GM23338 (cell line): Measurements from ENCODE around the gene EVC. TPM values are rescaled to one million over a fixed set of nuclear protein-coding genes. Genes with fewer than 3 reads are reported as not detected.

Experiments
- ATAC-seq: fragments of 200-7000 bp; cut with Tn5 transposase; 3 replicates; pipeline ENCODE4 v1.9.1; 2020
- DNase-seq: peaks from one replicate; pipeline ENCODE4 v3.0.0-alpha.2; 2015; ENCODE audit warnings: low spot score
- H2AFZ ChIP-seq: fragments of 200-600 bp; sonication (generic); 2 replicates; pipeline ENCODE4 v1.8.0; 2016; ENCODE audit warnings: antibody characterized with exemption, mild to moderate bottlenecking, moderate library complexity
- H3F3A ChIP-seq: fragments of 200-600 bp; sonication (generic); replicated peaks from 2 replicates; pipeline ENCODE4 v1.8.0; 2017; ENCODE audit warnings: antibody characterized with exemption, mixed run types, low read depth
- H3K27ac ChIP-seq: fragments of 200-600 bp; sonication (generic); 2 replicates; pipeline ENCODE4 v1.6.1; 2016; ENCODE audit warnings: low read depth
- H3K27me3 ChIP-seq: fragments of 200-600 bp; sonication (generic); 2 replicates; pipeline ENCODE4 v1.8.0; 2016; ENCODE audit warnings: mild to moderate bottlenecking, mixed run types, moderate library complexity; ENCODE audit not compliant: insufficient read depth
- H3K36me3 ChIP-seq: fragments of 200-600 bp; sonication (generic); 2 replicates; pipeline ENCODE4 v1.8.0; 2016; ENCODE audit warnings: mild to moderate bottlenecking; ENCODE audit not compliant: insufficient read depth
- H3K4me1 ChIP-seq: fragments of 200-600 bp; sonication (generic); 2 replicates; pipeline ENCODE4 v1.8.0; 2016; ENCODE audit warnings: mild to moderate bottlenecking, moderate library complexity; ENCODE audit not compliant: insufficient read depth
- H3K4me2 ChIP-seq: fragments of 200-600 bp; sonication (generic); 2 replicates; pipeline ENCODE4 v1.7.1; 2017; ENCODE audit warnings: mixed run types
- H3K4me3 ChIP-seq: fragments of 200-600 bp; sonication (generic); 2 replicates; pipeline ENCODE4 v1.6.1; 2016; ENCODE audit warnings: mixed run types
- H3K79me2 ChIP-seq: fragments of 200-600 bp; sonication (generic); replicated peaks from 2 replicates; pipeline ENCODE4 v1.8.0; 2017; ENCODE audit warnings: mild to moderate bottlenecking; ENCODE audit not compliant: insufficient read depth
- H3K9me2 ChIP-seq: fragments of 200-600 bp; sonication (generic); 2 replicates; pipeline ENCODE4 v1.8.0; 2017; ENCODE audit not compliant: insufficient read depth
- H4K20me1 ChIP-seq: fragments of 200-600 bp; sonication (generic); replicated peaks from 2 replicates; pipeline ENCODE4 v1.8.0; 2017; ENCODE audit warnings: mild to moderate bottlenecking; ENCODE audit not compliant: insufficient read depth
- H3K27ac Mint-ChIP-seq: 2 replicates; pipeline ENCODE4 v1.8.0; 2020; ENCODE audit warnings: inconsistent platforms, mild to moderate bottlenecking, moderate library complexity, mixed read lengths
- H3K27me3 Mint-ChIP-seq: 3 replicates; pipeline ENCODE4 v1.8.0; 2022; ENCODE audit warnings: low read depth, mild to moderate bottlenecking, moderate library complexity, mixed read lengths, inconsistent platforms; ENCODE audit not compliant: insufficient read depth, poor library complexity
- H3K36me3 Mint-ChIP-seq: 3 replicates; pipeline ENCODE4 v1.8.0; 2021; ENCODE audit warnings: low read depth, mild to moderate bottlenecking, inconsistent platforms, moderate library complexity, mixed read lengths
- H3K4me1 Mint-ChIP-seq: 3 replicates; pipeline ENCODE4 v1.8.0; 2020; ENCODE audit warnings: mild to moderate bottlenecking, inconsistent platforms, mixed read lengths
- H3K4me3 Mint-ChIP-seq: 3 replicates; pipeline ENCODE4 v1.8.0; 2021; ENCODE audit warnings: moderate library complexity, mild to moderate bottlenecking, inconsistent platforms, mixed read lengths
- H3K9me3 Mint-ChIP-seq: 3 replicates; pipeline ENCODE4 v1.8.0; 2020; ENCODE audit warnings: moderate library complexity, mild to moderate bottlenecking, inconsistent platforms, mixed read lengths
- CREB1 ChIP-seq: fragments of 250-450 bp; sonication (Bioruptor Pico); IDR thresholded peaks from 2 replicates; pipeline ENCODE4 v1.5.0; 2020; ENCODE audit warnings: low read depth, mild to moderate bottlenecking, moderate library complexity
- EZH2 ChIP-seq: fragments of 200-600 bp; sonication (generic); IDR thresholded peaks from one replicate; pipeline ENCODE4 v1.8.0; 2017; ENCODE audit warnings: antibody characterized with exemption, mild to moderate bottlenecking, low read depth; ENCODE audit not compliant: unreplicated experiment
- EZH2phosphoT487 ChIP-seq: fragments of 200-600 bp; sonication (generic); IDR thresholded peaks from one replicate; pipeline ENCODE4 v1.8.1; 2018; ENCODE audit warnings: antibody characterized with exemption; ENCODE audit not compliant: unreplicated experiment
- JUNB ChIP-seq: IDR thresholded peaks from one replicate; pipeline ENCODE4 v1.6.1; 2016; ENCODE audit warnings: antibody characterized with exemption; ENCODE audit not compliant: unreplicated experiment
- NANOG ChIP-seq: IDR thresholded peaks from 2 replicates; pipeline ENCODE4 v1.6.1; 2016; ENCODE audit warnings: antibody characterized with exemption, borderline replicate concordance
- POLR2AphosphoS5 ChIP-seq: IDR thresholded peaks from 2 replicates; pipeline ENCODE4 v1.6.1; 2016; ENCODE audit warnings: antibody characterized with exemption, low read depth
- STAT1 ChIP-seq: IDR thresholded peaks from one replicate; pipeline ENCODE4 v1.6.1; 2016; ENCODE audit warnings: antibody characterized with exemption; ENCODE audit not compliant: unreplicated experiment
- ZNF114 ChIP-seq: fragments of 250-450 bp; sonication (Bioruptor Pico); IDR thresholded peaks from 2 replicates; pipeline ENCODE4 v1.5.0; 2020; ENCODE audit warnings: mild to moderate bottlenecking, moderate library complexity
- polyA plus RNA-seq: library from polyadenylated mRNA; unstranded; fragments of >200 nt; fragmentation: Nextera tagmentation; extraction: Ambion mirVana; gene quantifications from 2 replicates; pipeline ENCODE4 v1.2.1, GENCODE V29; 2016
- total RNA-seq: library from RNA; depleted of rRNA; stranded (reverse); fragments of >200 nt; shearing (Covaris generic); gene quantifications from 2 replicates; pipeline ENCODE4 v1.2.3, GENCODE V29; 2014
- TF ChIP-seq, protein P1 (sequence below): IDR thresholded peaks from 2 replicates; pipeline ENCODE4 v1.6.1; 2016; ENCODE audit warnings: antibody characterized with exemption

The EVC gene
- total and polyA plus RNA-seq, 2 experiments from 2014 or later: 1.7 to 12.8 TPM

DNA sequence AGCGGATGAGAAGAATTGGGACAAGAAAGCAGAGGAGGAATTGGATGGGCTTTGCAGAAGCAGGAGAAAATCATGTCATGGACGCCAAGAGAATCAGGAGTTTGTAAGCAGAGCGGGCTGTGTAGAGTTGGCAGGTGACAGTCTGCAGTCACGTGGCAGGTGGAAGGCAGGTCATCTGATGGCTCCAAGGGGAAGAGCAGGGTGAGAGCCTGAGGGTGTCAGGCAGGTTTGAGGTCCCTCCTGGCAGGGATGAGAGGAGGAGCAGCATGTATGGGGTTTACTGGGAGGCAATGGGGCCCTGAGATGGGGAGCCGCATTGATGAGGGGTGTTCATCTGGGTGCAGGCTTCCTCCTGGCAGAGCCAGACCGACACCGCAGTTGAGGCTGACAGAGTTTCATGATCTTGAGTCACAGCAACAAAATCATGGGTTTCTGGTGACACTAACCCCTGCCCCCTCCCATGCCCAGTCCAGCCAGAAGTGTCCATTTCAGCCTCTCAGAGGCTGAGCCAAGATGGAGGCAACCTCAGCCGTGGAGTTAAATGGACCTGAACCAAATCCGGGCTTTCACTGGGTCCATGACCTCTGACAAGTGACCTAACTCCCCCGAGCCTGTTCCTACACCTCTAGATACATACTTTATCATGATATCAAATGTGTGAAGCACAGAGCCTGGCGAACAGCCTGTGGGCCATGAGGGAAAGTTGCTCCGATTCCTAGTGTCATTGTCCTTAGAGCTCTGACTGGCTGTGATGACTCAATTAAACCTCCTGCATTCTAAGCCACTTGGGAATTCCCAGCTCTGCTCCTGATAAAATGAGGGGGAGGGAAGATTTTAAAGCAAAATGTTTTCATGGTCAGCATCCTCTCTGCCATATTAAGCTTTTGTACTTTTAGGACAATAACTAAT is 36.1 kb downstream of the EVC start:
- Histone ChIP-seq H3K27ac (no peak overlapping the region), H3K79me2 (no peaks in the 10 kb centered on the region), H2AFZ (no peak overlapping the region), H3K9me2 (0 out of 2 replicates have a peak, but pooled peaks cover 7% of the 10 kb centered on the region), H4K20me1 (no peaks in the 10 kb centered on the region), H3K4me3 (no peak overlapping the region), H3K27me3 (no peaks in the 10 kb centered on the region), H3K4me2 (no peak overlapping the region), H3K36me3 (peaks cover 13% of the 10 kb centered on the region), H3K4me1 (peaks cover 13% of the 10 kb centered on the region), H3F3A (no peaks in the 10 kb centered on the region)
- peaks cover 21% of the 10 kb centered on the region for H3K4me1 Mint-ChIP-seq
- no peak for TF ChIP-seq CREB1 (CRISPR knock-in tag)
- no peak for TF ChIP-seq STAT1
- TF ChIP-seq EZH2: no peak
- TF ChIP-seq, protein P1, sequence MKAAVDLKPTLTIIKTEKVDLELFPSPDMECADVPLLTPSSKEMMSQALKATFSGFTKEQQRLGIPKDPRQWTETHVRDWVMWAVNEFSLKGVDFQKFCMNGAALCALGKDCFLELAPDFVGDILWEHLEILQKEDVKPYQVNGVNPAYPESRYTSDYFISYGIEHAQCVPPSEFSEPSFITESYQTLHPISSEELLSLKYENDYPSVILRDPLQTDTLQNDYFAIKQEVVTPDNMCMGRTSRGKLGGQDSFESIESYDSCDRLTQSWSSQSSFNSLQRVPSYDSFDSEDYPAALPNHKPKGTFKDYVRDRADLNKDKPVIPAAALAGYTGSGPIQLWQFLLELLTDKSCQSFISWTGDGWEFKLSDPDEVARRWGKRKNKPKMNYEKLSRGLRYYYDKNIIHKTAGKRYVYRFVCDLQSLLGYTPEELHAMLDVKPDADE: no peak
- no peak for TF ChIP-seq JUNB
- TF ChIP-seq POLR2AphosphoS5: no peak
- TF ChIP-seq ZNF114 (CRISPR knock-in tag): no peak
- DNase-seq: no peak
- H3K27me3 Mint-ChIP-seq: peaks cover 14% of the 10 kb centered on the region
- H3K27ac Mint-ChIP-seq: no peak overlapping the region
- ATAC-seq: no peak
- H3K9me3 Mint-ChIP-seq: no peaks in the 10 kb centered on the region
- no peak overlapping the region for H3K4me3 Mint-ChIP-seq
- peaks cover 33% of the 10 kb centered on the region for H3K36me3 Mint-ChIP-seq

DNA sequence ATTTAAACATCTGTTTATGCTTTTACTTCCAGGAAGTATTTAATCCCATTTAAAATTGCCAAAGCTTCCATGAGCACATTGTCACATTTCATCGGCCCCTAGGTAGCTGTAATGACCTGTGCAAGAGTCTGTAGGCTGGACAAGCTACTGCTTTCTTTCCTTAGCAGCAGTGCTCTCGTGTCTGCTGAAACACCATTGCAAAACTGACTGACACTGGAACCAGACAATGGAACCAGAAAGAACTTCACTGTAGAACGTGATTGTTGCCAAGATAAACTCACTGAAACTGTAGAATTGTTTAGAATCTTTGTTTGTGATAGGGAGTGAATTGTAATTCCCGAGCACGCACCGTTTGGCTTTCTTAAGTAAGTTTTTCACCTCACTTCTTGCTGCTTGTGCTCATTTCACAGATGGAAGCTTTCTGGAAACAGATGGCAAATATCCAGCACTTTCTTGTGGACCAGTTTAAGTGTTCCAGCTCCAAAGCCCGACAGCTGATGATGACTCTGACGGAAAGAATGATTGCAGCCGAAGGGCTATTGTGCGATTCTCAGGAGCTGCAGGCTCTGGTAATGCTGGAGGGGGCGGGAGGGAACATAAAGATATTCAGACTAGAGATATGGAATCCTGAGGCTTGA is 36.9 kb downstream of the EVC start:
- Histone ChIP-seq H3K4me1 (peaks cover 18% of the 10 kb centered on the region), H3K4me2 (no peak overlapping the region), H3K36me3 (peaks cover 7% of the 10 kb centered on the region; the same call in 1 of the 2 replicates), H4K20me1 (no peaks in the 10 kb centered on the region), H3F3A (no peaks in the 10 kb centered on the region), H3K9me2 (0 out of 2 replicates have a peak, but pooled peaks cover 7% of the 10 kb centered on the region), H2AFZ (no peak overlapping the region), H3K4me3 (no peak overlapping the region), H3K79me2 (no peaks in the 10 kb centered on the region), H3K27ac (no peak overlapping the region), H3K27me3 (no peaks in the 10 kb centered on the region)
- Mint-ChIP-seq H3K27ac (no peak overlapping the region), H3K36me3 (peaks cover 33% of the 10 kb centered on the region), H3K4me3 (no peak overlapping the region), H3K4me1 (peaks cover 28% of the 10 kb centered on the region), H3K27me3 (peaks cover 14% of the 10 kb centered on the region), H3K9me3 (no peaks in the 10 kb centered on the region)
- no peak for TF ChIP-seq POLR2AphosphoS5
- TF ChIP-seq NANOG: no peak
- no peak for TF ChIP-seq CREB1 (CRISPR knock-in tag)
- TF ChIP-seq EZH2phosphoT487: no peak
- DNase-seq (no peak), ATAC-seq (no peak)
